HEK293 (cell line): ENCODE data around the gene MORF4L1.

Source experiments
- ATF2 ChIP-seq: fragments of 450-650 bp; formaldehyde crosslinking; IDR thresholded peaks from 2 replicates; pipeline ENCODE4 v1.5.1; 2016; ENCODE audit warnings: missing biosample characterization, missing genetic modification characterization, low read depth
- CTCF ChIP-seq: fragments of 450-650 bp; formaldehyde crosslinking; IDR thresholded peaks from 2 replicates; pipeline ENCODE4 v1.5.1; 2016; ENCODE audit warnings: missing biosample characterization, missing genetic modification characterization
- GFI1B ChIP-seq: fragments of 450-650 bp; formaldehyde crosslinking; IDR thresholded peaks from 2 replicates; pipeline ENCODE4 v1.5.1; 2016; ENCODE audit warnings: missing biosample characterization, missing genetic modification characterization
- GLIS1 ChIP-seq: fragments of 450-650 bp; formaldehyde crosslinking; IDR thresholded peaks from 2 replicates; pipeline ENCODE4 v1.5.1; 2016; ENCODE audit warnings: missing biosample characterization, missing genetic modification characterization
- GLIS2 ChIP-seq: fragments of 450-650 bp; formaldehyde crosslinking; IDR thresholded peaks from 2 replicates; pipeline ENCODE4 v1.5.1; 2016; ENCODE audit warnings: missing biosample characterization, missing genetic modification characterization
- HOXA7 ChIP-seq: sonication (generic); formaldehyde crosslinking; IDR thresholded peaks from 2 replicates; pipeline ENCODE4 v1.8.1; 2022; ENCODE audit warnings: missing genetic modification reagents, borderline replicate concordance
- KLF1 ChIP-seq: fragments of 450-650 bp; formaldehyde crosslinking; IDR thresholded peaks from 2 replicates; pipeline ENCODE4 v1.5.1; 2016; ENCODE audit warnings: missing biosample characterization, missing genetic modification characterization
- KLF16 ChIP-seq: fragments of 450-650 bp; formaldehyde crosslinking; IDR thresholded peaks from 2 replicates; pipeline ENCODE4 v1.5.1; 2017; ENCODE audit warnings: missing biosample characterization, missing genetic modification characterization
- KLF17 ChIP-seq: fragments of 450-650 bp; formaldehyde crosslinking; IDR thresholded peaks from 2 replicates; pipeline ENCODE4 v1.5.1; 2016; ENCODE audit warnings: missing biosample characterization, missing genetic modification characterization
- KLF8 ChIP-seq: fragments of 450-650 bp; formaldehyde crosslinking; IDR thresholded peaks from 2 replicates; pipeline ENCODE4 v1.5.1; 2016; ENCODE audit warnings: missing biosample characterization, missing genetic modification characterization
- PRDM1 ChIP-seq: fragments of 450-650 bp; formaldehyde crosslinking; IDR thresholded peaks from 2 replicates; pipeline ENCODE4; 2016; ENCODE audit warnings: missing biosample characterization, missing genetic modification characterization
- PRDM10 ChIP-seq: fragments of 450-650 bp; formaldehyde crosslinking; IDR thresholded peaks from 2 replicates; pipeline ENCODE4 v1.5.1; 2016; ENCODE audit warnings: missing biosample characterization, missing genetic modification characterization
- PRDM6 ChIP-seq: fragments of 450-650 bp; formaldehyde crosslinking; IDR thresholded peaks from 2 replicates; pipeline ENCODE4 v1.5.1; 2017; ENCODE audit warnings: missing biosample characterization, missing genetic modification characterization
- SCRT2 ChIP-seq: fragments of 450-650 bp; formaldehyde crosslinking; IDR thresholded peaks from 2 replicates; pipeline ENCODE4 v1.5.1; 2016; ENCODE audit warnings: missing biosample characterization, missing genetic modification characterization
- ZBTB21 ChIP-seq: fragments of 450-650 bp; formaldehyde crosslinking; IDR thresholded peaks from 2 replicates; pipeline ENCODE4 v1.5.1; 2017; ENCODE audit warnings: missing biosample characterization, missing genetic modification characterization
- ZBTB8A ChIP-seq: fragments of 450-650 bp; formaldehyde crosslinking; IDR thresholded peaks from 2 replicates; pipeline ENCODE4 v1.5.1; 2016; ENCODE audit warnings: missing biosample characterization, missing genetic modification characterization
- ZFHX2 ChIP-seq: fragments of 450-650 bp; formaldehyde crosslinking; conservative IDR thresholded peaks from 2 replicates; pipeline ENCODE4 v1.5.1; 2016; ENCODE audit warnings: missing biosample characterization, missing genetic modification characterization
- ZNF133 ChIP-seq: fragments of 450-650 bp; formaldehyde crosslinking; IDR thresholded peaks from 2 replicates; pipeline ENCODE4 v1.5.1; 2016; ENCODE audit warnings: missing biosample characterization, missing genetic modification characterization
- ZNF146 ChIP-seq: fragments of 450-650 bp; formaldehyde crosslinking; IDR thresholded peaks from 2 replicates; pipeline ENCODE4 v1.5.1; 2016; ENCODE audit warnings: missing biosample characterization, missing genetic modification characterization
- ZNF18 ChIP-seq: fragments of 450-650 bp; formaldehyde crosslinking; IDR thresholded peaks from 2 replicates; pipeline ENCODE4 v1.5.1; 2016; ENCODE audit warnings: missing biosample characterization, missing genetic modification characterization
- ZNF341 ChIP-seq: fragments of 450-650 bp; formaldehyde crosslinking; IDR thresholded peaks from 2 replicates; pipeline ENCODE4; 2016; ENCODE audit warnings: low read depth, missing biosample characterization, missing genetic modification characterization
- ZNF350 ChIP-seq: fragments of 450-650 bp; formaldehyde crosslinking; IDR thresholded peaks from 2 replicates; pipeline ENCODE4 v1.5.0; 2017; ENCODE audit warnings: missing biosample characterization, mild to moderate bottlenecking, missing genetic modification characterization
- ZNF423 ChIP-seq: fragments of 450-650 bp; formaldehyde crosslinking; IDR thresholded peaks from 2 replicates; pipeline ENCODE4 v1.5.1; 2016; ENCODE audit warnings: missing biosample characterization, missing genetic modification characterization
- ZNF433 ChIP-seq: fragments of 450-650 bp; formaldehyde crosslinking; IDR thresholded peaks from 2 replicates; pipeline ENCODE4 v1.5.1; 2016; ENCODE audit warnings: missing biosample characterization, missing genetic modification characterization, low read depth
- ZNF768 ChIP-seq: fragments of 450-650 bp; formaldehyde crosslinking; IDR thresholded peaks from 2 replicates; pipeline ENCODE4 v1.5.1; 2018; ENCODE audit warnings: missing biosample characterization, mild to moderate bottlenecking, missing genetic modification characterization
- ZNF843 ChIP-seq: fragments of 450-650 bp; formaldehyde crosslinking; IDR thresholded peaks from 2 replicates; pipeline ENCODE4 v1.5.1; 2016; ENCODE audit warnings: missing biosample characterization, missing genetic modification characterization
- ZXDB ChIP-seq: fragments of 450-650 bp; formaldehyde crosslinking; IDR thresholded peaks from 2 replicates; pipeline ENCODE4 v1.5.1; 2016; ENCODE audit warnings: missing biosample characterization, missing genetic modification characterization

The MORF4L1 gene

GRCh38 chr15:78873793-78874765, 1.4 kb downstream of the MORF4L1 start (continued):
- no peak for TF ChIP-seq ZNF843 (tag by site-specific recombination)
- no peak for TF ChIP-seq ZNF350 (tag by site-specific recombination)
- no peak for TF ChIP-seq HOXA7 (CRISPR knock-in tag)
- peak; percentile 53; the same call in 1 of the 2 replicates for TF ChIP-seq ZBTB8A (tag by site-specific recombination)
- TF ChIP-seq KLF17 (tag by site-specific recombination), result no peak
- TF ChIP-seq ZNF341 (tag by site-specific recombination), result peak; percentile 3
- peak; percentile 96 for TF ChIP-seq GLIS1
- peak; percentile 50 for TF ChIP-seq GLIS2 (tag by site-specific recombination)
- peak; percentile 82 for TF ChIP-seq PRDM1 (tag by site-specific recombination)
- TF ChIP-seq ZNF18 (tag by site-specific recombination), result no peak; the same call in 1 of the 2 replicates
- TF ChIP-seq ZNF433, result no peak
- TF ChIP-seq ZBTB21 (tag by site-specific recombination), result peak; percentile 15
- TF ChIP-seq ZNF133 (tag by site-specific recombination), result no peak
- 0 out of 2 replicates have a peak, but pooled peaks have one; percentile 33 for TF ChIP-seq ZXDB
- TF ChIP-seq KLF1 (tag by site-specific recombination), result no peak
- 0 out of 2 replicates have a peak, but pooled peaks have one; percentile 2 for TF ChIP-seq ZFHX2 (tag by site-specific recombination)
- TF ChIP-seq GFI1B (tag by site-specific recombination), result no peak
- no peak for TF ChIP-seq ZNF146 (tag by site-specific recombination)
- TF ChIP-seq PRDM6 (tag by site-specific recombination), result peak; percentile 78
- no peak for TF ChIP-seq ZNF423
- no peak for TF ChIP-seq ZNF768 (tag by site-specific recombination)
- peak; percentile 64; the same call in 1 of the 2 replicates for TF ChIP-seq ATF2 (tag by site-specific recombination)
- TF ChIP-seq KLF8 (tag by site-specific recombination), result peak; percentile 20; the same call in 1 of the 2 replicates
- TF ChIP-seq CTCF (tag by site-specific recombination), result no peak; the same call in 1 of the 2 replicates
- no peak for TF ChIP-seq KLF16 (tag by site-specific recombination)
- TF ChIP-seq PRDM10, result peak; percentile 67
- no peak for TF ChIP-seq SCRT2 (tag by site-specific recombination)
